Neuronal stem cell (in vitro differentiated cells): ENCODE measurements around the gene ERCC3. TPM values are rescaled to one million over a fixed set of nuclear protein-coding genes. Genes with fewer than 3 reads are reported as not detected.

Experiments
- DNase-seq: peaks from one replicate; pipeline ENCODE4 v3.0.0-alpha.2; 2013; ENCODE audit warnings: low spot score
- H2AFZ ChIP-seq: one replicate; pipeline ENCODE4 v1.6.1; 2013; ENCODE audit warnings: mild to moderate bottlenecking, low read length, inconsistent platforms
- H2AK5ac ChIP-seq: 2 replicates; pipeline ENCODE4 v1.6.1; 2013; ENCODE audit warnings: low read depth, mild to moderate bottlenecking, inconsistent platforms, low read length, moderate library complexity, mixed read lengths
- H2BK120ac ChIP-seq: 2 replicates; pipeline ENCODE4 v1.6.1; 2013; ENCODE audit warnings: low read depth, mild to moderate bottlenecking, inconsistent platforms, low read length, moderate library complexity, mixed read lengths
- H2BK12ac ChIP-seq: one replicate; pipeline ENCODE4 v1.6.1; 2013; ENCODE audit warnings: low read length, inconsistent platforms
- H2BK15ac ChIP-seq: 2 replicates; pipeline ENCODE4 v1.6.1; 2013; ENCODE audit warnings: mild to moderate bottlenecking, low read length, inconsistent platforms, mixed read lengths
- H2BK5ac ChIP-seq: one replicate; pipeline ENCODE4 v1.6.1; 2013; ENCODE audit warnings: inconsistent platforms, mild to moderate bottlenecking, low read length, moderate library complexity
- H3K14ac ChIP-seq: one replicate; pipeline ENCODE4 v1.6.1; 2013; ENCODE audit warnings: low read length, inconsistent platforms
- H3K18ac ChIP-seq: 2 replicates; pipeline ENCODE4 v1.6.1; 2013; ENCODE audit warnings: low read length, inconsistent platforms
- H3K23ac ChIP-seq: 2 replicates; pipeline ENCODE4 v1.6.1; 2013; ENCODE audit warnings: low read depth, mild to moderate bottlenecking, mixed read lengths, low read length, inconsistent platforms; ENCODE audit not compliant: poor library complexity
- H3K27ac ChIP-seq: replicated peaks from 3 replicates; pipeline ENCODE4 v1.5.1; 2013; ENCODE audit warnings: low read length, inconsistent platforms
- H3K27me3 ChIP-seq, 3 experiments: 2 replicates each; pipeline ENCODE4 v1.6.1; 2013; ENCODE audit warnings: low read length in 3 of 3, mild to moderate bottlenecking in 2 of 3, inconsistent platforms in 1 of 3, low read depth in 1 of 3, mixed read lengths in 1 of 3, moderate library complexity in 1 of 3; ENCODE audit not compliant: control insufficient read depth in 3 of 3, insufficient read depth in 3 of 3
- H3K36me3 ChIP-seq, 2 donors: replicated peaks in 1 of 2; 2 replicates each; pipeline ENCODE4 v1.6.1; 2013; ENCODE audit warnings: low read length in 2 of 2; ENCODE audit not compliant: control insufficient read depth in 2 of 2, insufficient read depth in 2 of 2
- H3K4ac ChIP-seq: 2 replicates; pipeline ENCODE4 v1.6.1; 2013; ENCODE audit warnings: inconsistent platforms, mild to moderate bottlenecking, low read length, moderate library complexity
- H3K4me1 ChIP-seq, 2 donors: 1 replicate in 1 of 2; 2 replicates in 1 of 2; pipeline ENCODE4 v1.6.1; 2013; ENCODE audit warnings: low read length in 2 of 2, low read depth in 1 of 2; ENCODE audit not compliant: control insufficient read depth in 2 of 2, insufficient read depth in 1 of 2
- H3K4me2 ChIP-seq: one replicate; pipeline ENCODE4 v1.6.1; 2013; ENCODE audit warnings: mild to moderate bottlenecking, low read length, inconsistent platforms; ENCODE audit not compliant: insufficient read depth, poor library complexity, severe bottlenecking
- H3K4me3 ChIP-seq, 2 donors: 2 replicates each; pipeline ENCODE4 v1.5.1; 2013; ENCODE audit warnings: low read length in 2 of 2, mild to moderate bottlenecking in 2 of 2, inconsistent platforms in 1 of 2, moderate library complexity in 1 of 2
- H3K79me1 ChIP-seq: one replicate; pipeline ENCODE4 v1.6.1; 2013; ENCODE audit warnings: low read depth, mild to moderate bottlenecking, inconsistent platforms, low read length, moderate library complexity
- H3K9ac ChIP-seq: one replicate; pipeline ENCODE4 v1.6.1; 2013; ENCODE audit warnings: mild to moderate bottlenecking, low read depth, low read length, inconsistent platforms; ENCODE audit not compliant: poor library complexity
- H3K9me3 ChIP-seq, 2 donors: replicated peaks in 1 of 2; 2 replicates each; pipeline versions ENCODE3 to v1.6.1; 2013; ENCODE audit warnings: low read length in 2 of 2, mild to moderate bottlenecking in 2 of 2, inconsistent platforms in 1 of 2, low read depth in 1 of 2, mixed read lengths in 1 of 2, moderate library complexity in 1 of 2; ENCODE audit not compliant: control insufficient read depth in 2 of 2, insufficient read depth in 1 of 2
- H4K8ac ChIP-seq: one replicate; pipeline ENCODE4 v1.6.1; 2013; ENCODE audit warnings: low read depth, mild to moderate bottlenecking, inconsistent platforms, low read length, moderate library complexity
- H4K91ac ChIP-seq: one replicate; pipeline ENCODE4 v1.6.1; 2013; ENCODE audit warnings: low read length, low read depth, mild to moderate bottlenecking, inconsistent platforms; ENCODE audit not compliant: poor library complexity
- WGBS, 2 donors: extraction: QIAGEN DNeasy Blood & Tissue Kit; methylation state at CpG; one replicate each; pipeline ENCODE4 v1.1.7; 2013; ENCODE audit warnings: missing lambda C conversion rate in 2 of 2, mixed read lengths in 1 of 2; ENCODE audit not compliant: insufficient read length in 2 of 2, insufficient replicate concordance in 1 of 2; ENCODE audit errors: extremely low coverage in 2 of 2; 5-methylcytosine and 5-hydroxymethylcytosine counted together
- small RNA-seq: library from polyadenylated mRNA; stranded (forward); fragments of <200 nt; extraction: miRNeasy Mini kit (QIAGEN cat#:217004); gene quantifications from one replicate; pipeline ENCODE3, GENCODE V24; 2013; ENCODE audit not compliant: insufficient read depth

ERCC3 gene

DNA sequence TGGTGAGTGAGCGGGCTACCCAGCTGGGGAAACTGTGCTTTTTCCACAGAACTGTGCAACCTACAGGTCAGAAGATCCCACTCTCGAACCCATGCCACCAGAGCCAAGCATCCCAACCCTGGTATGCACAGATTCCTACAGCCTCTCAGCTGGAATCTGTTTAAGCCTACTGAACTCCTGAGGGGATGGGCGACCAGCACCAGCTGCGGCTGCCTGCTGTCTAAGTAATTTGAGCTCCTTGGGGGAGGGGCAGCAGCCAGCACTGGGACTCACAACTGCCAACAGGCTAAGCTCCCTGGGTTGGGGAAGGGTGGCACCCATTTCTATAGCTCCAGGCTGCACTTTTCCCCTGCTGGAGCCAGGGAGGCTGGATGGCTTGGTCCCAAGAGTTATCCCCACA is 85.6 kb downstream of the ERCC3 start:
- no peak overlapping the region for H3K4me3 ChIP-seq
- no peak for DNase-seq
- no peak overlapping the region for H2AK5ac ChIP-seq
- H3K79me1 ChIP-seq = no peaks in the 10 kb centered on the region
- no peak overlapping the region for H3K4me2 ChIP-seq
- no peak overlapping the region for H2BK15ac ChIP-seq
- H3K4me1 ChIP-seq = peaks cover 0 to 14% of the 10 kb centered on the region in 2 donors
- H2BK120ac ChIP-seq = no peak overlapping the region
- WGBS, 2 donors = no CpG with 5 or more reads among the region's 4 CpGs
- H3K27ac ChIP-seq = no peak overlapping the region
- H2BK5ac ChIP-seq = no peak overlapping the region
- peaks cover 0 to 2% of the 10 kb centered on the region in 2 donors for H3K9me3 ChIP-seq
- H3K4ac ChIP-seq = no peak overlapping the region
- no peak overlapping the region for H2BK12ac ChIP-seq
- H3K18ac ChIP-seq = no peak overlapping the region
- no peak overlapping the region for H3K9ac ChIP-seq
- H2AFZ ChIP-seq = no peak overlapping the region
- H4K8ac ChIP-seq = no peak overlapping the region
- peaks cover 0 to 2% of the 10 kb centered on the region in 2 donors for H3K36me3 ChIP-seq
- H3K14ac ChIP-seq = no peak overlapping the region
- H3K27me3 ChIP-seq = no peaks in the 10 kb centered on the region
- no peak overlapping the region for H3K23ac ChIP-seq
- H4K91ac ChIP-seq = no peak overlapping the region

Small RNA genes within 50 kb of the gene (small RNA-seq; reads per million reads assigned to genes)
- not detected for gene RNU6-1147P
